Stimulated activated CD8-positive, alpha-beta memory T cell treated with anti-CD3 and anti-CD28 coated beads, Interleukin-7, amount 100 ng/mL, for 1 hour (primary cell): ENCODE data around the gene ST8SIA1.
"Not testable (repeated sequence)": the region's sequence is repeated elsewhere in the genome, so short reads cannot be mapped to it uniquely, and the experiment has no call there.

ENCODE experiments used
- DNase-seq, 2 donors: peaks; one replicate each; pipeline ENCODE4 v3.0.0-alpha.2; 2020; ENCODE audit warnings: low read depth in 2 of 2

Gene ST8SIA1

GRCh38 chr12:22334410-22335100 lies at the start of gene ST8SIA1:
ST8SIA1 (minus strand) TSS chr12:22334707; CDS start chr12:22334232, 475 bp downstream.
- DNase-seq: peak in 1 of 2 donors; percentile 17

GRCh38 chr12:22380031-22380430 lies 45.5 kb upstream of the ST8SIA1 start:
- no peak for DNase-seq

- no peak for DNase-seq
Observed at GRCh38 chr12:22377731-22378496, 43.4 kb upstream of the ST8SIA1 start.

GRCh38 chr12:22376596-22377150 lies 42.2 kb upstream of the ST8SIA1 start:
- not testable (repeated sequence) for DNase-seq

- no peak for DNase-seq
Observed at GRCh38 chr12:22374508-22374907, 40.0 kb upstream of the ST8SIA1 start.

GRCh38 chr12:22372277-22372837 lies 37.9 kb upstream of the ST8SIA1 start:
- DNase-seq: no peak

- no peak for DNase-seq
Observed at GRCh38 chr12:22366181-22366580, 31.7 kb upstream of the ST8SIA1 start.

- DNase-seq: no peak
Observed at GRCh38 chr12:22361785-22362184, 27.3 kb upstream of the ST8SIA1 start.

GRCh38 chr12:22360774-22361173 lies 26.3 kb upstream of the ST8SIA1 start:
- no peak for DNase-seq

GRCh38 chr12:22357531-22357930 lies 23.0 kb upstream of the ST8SIA1 start:
- DNase-seq: no peak

- no peak for DNase-seq
Observed at GRCh38 chr12:22356231-22356630, 21.7 kb upstream of the ST8SIA1 start.

GRCh38 chr12:22355011-22355580 lies 20.6 kb upstream of the ST8SIA1 start:
- no peak for DNase-seq

GRCh38 chr12:22353615-22354325 lies 19.3 kb upstream of the ST8SIA1 start:
- DNase-seq: no peak

- no peak for DNase-seq
Observed at GRCh38 chr12:22350886-22351285, 16.4 kb upstream of the ST8SIA1 start.

GRCh38 chr12:22348208-22348607 lies 13.7 kb upstream of the ST8SIA1 start:
- no peak for DNase-seq

GRCh38 chr12:22340143-22340542 lies 5.6 kb upstream of the ST8SIA1 start:
- no peak for DNase-seq

GRCh38 chr12:22339691-22340090 lies 5.2 kb upstream of the ST8SIA1 start:
- DNase-seq: no peak

GRCh38 chr12:22335794-22336166 lies 1.3 kb upstream of the ST8SIA1 start:
- DNase-seq: no peak

- DNase-seq: no peak
Observed at GRCh38 chr12:22333713-22334409, 646 bp downstream of the ST8SIA1 start.

GRCh38 chr12:22333186-22333712 lies 1.3 kb downstream of the ST8SIA1 start:
- DNase-seq: no peak

GRCh38 chr12:22332202-22332601 lies 2.3 kb downstream of the ST8SIA1 start:
- DNase-seq: no peak
